PC-9 (cell line): ENCODE results near the gene CTSD. TPM values are rescaled to one million over a fixed set of nuclear protein-coding genes. Genes with fewer than 3 reads are reported as not detected.

Experiments used
- BruUV-seq: library from RNA; stranded (reverse); fragments of 400-500 nt; replicated peaks from 2 replicates; lab custom pipeline; 2021; lab: Mats Ljungman, UMichigan
- CTCF ChIA-PET: fragments of 300-600 bp; sonication (Branson Sonifier 250); formaldehyde crosslinking; loops from one replicate; lab custom pipeline; 2022; ENCODE audit warnings: antibody characterized with exemption; lab: Charles Lee
- POLR2A ChIA-PET: fragments of 300-600 bp; sonication (Branson Sonifier 250); formaldehyde crosslinking; loops from one replicate; lab custom pipeline; 2022; ENCODE audit warnings: antibody characterized with exemption; ENCODE audit not compliant: unreplicated experiment; lab: Charles Lee
- DNase-seq, 2 experiments: peaks; one replicate each; pipeline versions ENCODE4 v3.0.0 to v3.0.0-alpha.2; 2015 to 2022; ENCODE audit warnings: mixed read lengths in 1 of 2
- H2AFZ ChIP-seq: fragments of 200-600 bp; sonication (generic); 2 replicates; pipeline ENCODE4 v1.8.1; 2017; ENCODE audit warnings: antibody characterized with exemption
- H3F3A ChIP-seq: fragments of 200-600 bp; sonication (generic); 2 replicates; pipeline ENCODE4 v1.8.1; 2017; ENCODE audit warnings: antibody characterized with exemption, mild to moderate bottlenecking, low read depth; ENCODE audit not compliant: insufficient read depth
- H3K27ac ChIP-seq: fragments of 200-600 bp; sonication (generic); 2 replicates; pipeline ENCODE4 v1.6.1; 2016; ENCODE audit warnings: mixed run types
- H3K27me3 ChIP-seq: fragments of 200-600 bp; sonication (generic); 2 replicates; pipeline ENCODE4 v1.6.1; 2016; ENCODE audit warnings: low read depth, mixed run types; ENCODE audit not compliant: insufficient read depth
- H3K36me3 ChIP-seq: fragments of 200-600 bp; sonication (generic); 2 replicates; pipeline ENCODE4 v1.6.1; 2016; ENCODE audit warnings: low read depth, mixed run types
- H3K4me1 ChIP-seq: fragments of 200-600 bp; sonication (generic); replicated peaks from 2 replicates; pipeline ENCODE4 v1.6.1; 2016; ENCODE audit warnings: mixed run types; ENCODE audit not compliant: insufficient read depth
- H3K4me2 ChIP-seq: fragments of 200-600 bp; sonication (generic); 2 replicates; pipeline ENCODE4 v1.6.1; 2017; ENCODE audit warnings: mixed run types
- H3K4me3 ChIP-seq: fragments of 200-600 bp; sonication (generic); 2 replicates; pipeline ENCODE4 v1.6.1; 2016; ENCODE audit warnings: mixed run types
- H3K79me2 ChIP-seq: fragments of 200-600 bp; sonication (generic); 2 replicates; pipeline ENCODE4 v1.6.1; 2017; ENCODE audit warnings: low read depth, mixed run types
- H3K9me2 ChIP-seq: fragments of 200-600 bp; sonication (generic); 2 replicates; pipeline ENCODE4 v1.8.1; 2017; ENCODE audit warnings: mild to moderate bottlenecking; ENCODE audit not compliant: insufficient read depth
- H3K9me3 ChIP-seq: fragments of 200-600 bp; sonication (generic); 2 replicates; pipeline ENCODE4 v1.8.1; 2016; ENCODE audit warnings: low read depth; ENCODE audit not compliant: insufficient read depth
- H4K20me1 ChIP-seq: fragments of 200-600 bp; sonication (generic); 2 replicates; pipeline ENCODE4 v1.8.1; 2017; ENCODE audit not compliant: insufficient read depth
- EZH2 ChIP-seq: fragments of 200-600 bp; sonication (generic); IDR thresholded peaks from 2 replicates; pipeline ENCODE4 v1.8.0; 2017; ENCODE audit warnings: antibody characterized with exemption, low read depth
- intact Hi-C: fragments of 100-400 bp; cut with micrococcal nuclease; formaldehyde crosslinking; loops from one replicate; pipeline ENCODE4 v1.10.0; 2022; ENCODE audit not compliant: unreplicated experiment
- total RNA-seq: library from RNA; stranded (reverse); gene quantifications from 2 replicates; pipeline ENCODE4 v1.2.3, GENCODE V29; 2021
- TF ChIP-seq, protein P1 (sequence below): fragments of 200-600 bp; sonication (generic); conservative IDR thresholded peaks from 2 replicates; pipeline ENCODE4 v1.6.1; 2017; ENCODE audit warnings: mixed run types, antibody characterized with exemption, mild to moderate bottlenecking, moderate library complexity

The CTSD gene
- total RNA-seq, 1 experiment from 2014 or later: 735 TPM

DNA sequence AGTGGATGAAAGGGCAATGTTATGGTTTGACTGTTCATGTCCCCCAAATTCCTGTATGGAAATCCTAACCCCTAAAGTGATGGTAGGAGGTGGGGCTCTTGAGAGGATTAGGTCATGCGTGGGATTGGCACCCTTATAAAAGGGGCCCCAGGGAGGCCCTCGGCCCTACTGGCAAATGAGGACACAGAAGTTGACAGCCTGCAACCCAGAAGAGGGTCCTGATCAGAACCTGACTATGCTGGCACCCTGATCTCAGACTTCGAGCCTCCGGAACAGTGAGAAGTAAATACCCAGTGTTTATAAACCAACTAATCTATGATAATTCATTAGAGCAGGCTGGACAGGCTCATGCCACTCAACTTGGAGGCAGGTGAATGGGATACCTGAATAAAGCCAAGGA is 22.0 kb downstream of the CTSD start:
- POLR2A ChIA-PET: no interaction called here
- BruUV-seq: no TSS peak
- Histone ChIP-seq H2AFZ (no peak overlapping the region), H3K27ac (no peak overlapping the region), H3K9me3 (no peaks in the 10 kb centered on the region), H3K4me3 (no peak overlapping the region), H3K4me1 (no peaks in the 10 kb centered on the region), H3K27me3 (no peaks in the 10 kb centered on the region), H3K36me3 (no peaks in the 10 kb centered on the region), H3K4me2 (no peak overlapping the region), H3K9me2 (no peaks in the 10 kb centered on the region), H3F3A (peaks cover 15% of the 10 kb centered on the region), H4K20me1 (no peaks in the 10 kb centered on the region), H3K79me2 (no peaks in the 10 kb centered on the region)
- DNase-seq: no peak
- intact Hi-C loops: no loop called here
- TF ChIP-seq, protein P1, sequence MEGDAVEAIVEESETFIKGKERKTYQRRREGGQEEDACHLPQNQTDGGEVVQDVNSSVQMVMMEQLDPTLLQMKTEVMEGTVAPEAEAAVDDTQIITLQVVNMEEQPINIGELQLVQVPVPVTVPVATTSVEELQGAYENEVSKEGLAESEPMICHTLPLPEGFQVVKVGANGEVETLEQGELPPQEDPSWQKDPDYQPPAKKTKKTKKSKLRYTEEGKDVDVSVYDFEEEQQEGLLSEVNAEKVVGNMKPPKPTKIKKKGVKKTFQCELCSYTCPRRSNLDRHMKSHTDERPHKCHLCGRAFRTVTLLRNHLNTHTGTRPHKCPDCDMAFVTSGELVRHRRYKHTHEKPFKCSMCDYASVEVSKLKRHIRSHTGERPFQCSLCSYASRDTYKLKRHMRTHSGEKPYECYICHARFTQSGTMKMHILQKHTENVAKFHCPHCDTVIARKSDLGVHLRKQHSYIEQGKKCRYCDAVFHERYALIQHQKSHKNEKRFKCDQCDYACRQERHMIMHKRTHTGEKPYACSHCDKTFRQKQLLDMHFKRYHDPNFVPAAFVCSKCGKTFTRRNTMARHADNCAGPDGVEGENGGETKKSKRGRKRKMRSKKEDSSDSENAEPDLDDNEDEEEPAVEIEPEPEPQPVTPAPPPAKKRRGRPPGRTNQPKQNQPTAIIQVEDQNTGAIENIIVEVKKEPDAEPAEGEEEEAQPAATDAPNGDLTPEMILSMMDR: no peak
- no peak for TF ChIP-seq EZH2
- CTCF ChIA-PET: no interaction called here

DNA sequence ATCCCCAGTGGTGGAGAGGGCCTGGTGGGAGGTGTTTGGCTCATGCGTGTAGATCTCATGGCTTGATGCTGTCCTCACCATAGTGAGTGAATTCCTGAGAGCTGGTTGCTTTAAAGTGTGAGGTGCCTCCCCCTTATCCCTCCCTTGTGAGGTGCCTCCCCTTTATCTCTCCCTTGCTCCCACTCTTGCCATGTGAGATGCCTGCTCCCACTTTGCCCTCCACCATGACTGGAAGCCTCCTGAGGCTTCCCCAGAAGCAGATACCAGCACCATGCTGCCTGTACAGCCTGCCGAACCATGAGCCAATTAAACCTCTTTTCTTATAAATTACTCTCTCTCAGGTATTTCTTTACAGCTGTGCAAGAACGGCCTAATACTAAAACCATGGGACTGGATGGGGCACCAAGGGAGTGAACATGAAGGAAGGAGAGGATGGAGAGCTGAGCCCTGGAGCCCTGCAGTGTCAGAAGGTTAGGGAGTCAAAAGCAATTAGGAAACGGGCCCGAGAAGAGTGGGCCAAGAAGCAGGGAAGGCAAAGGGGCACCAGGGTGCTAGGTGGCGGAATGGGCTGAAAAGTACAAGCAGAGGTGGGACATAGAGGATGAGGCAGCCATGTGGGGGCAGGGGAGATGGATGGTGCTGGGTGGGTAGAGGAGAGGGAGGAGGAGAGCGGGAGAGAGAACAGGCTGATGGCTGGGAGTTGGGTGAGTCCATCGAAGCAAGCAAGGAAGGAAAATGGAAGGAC is 22.8 kb downstream of the CTSD start:
- no peak for TF ChIP-seq EZH2
- TF ChIP-seq, protein P1: no peak
- H3K4me3 ChIP-seq: no peak overlapping the region
- no TSS peak for BruUV-seq
- POLR2A ChIA-PET: no interaction called here
- H3K9me2 ChIP-seq: no peaks in the 10 kb centered on the region
- no peaks in the 10 kb centered on the region for H4K20me1 ChIP-seq
- H3K36me3 ChIP-seq: no peaks in the 10 kb centered on the region
- CTCF ChIA-PET: no interaction called here
- H3K79me2 ChIP-seq: no peaks in the 10 kb centered on the region
- H3F3A ChIP-seq: peaks cover 7% of the 10 kb centered on the region; the same call in 1 of the 2 replicates
- DNase-seq: no peak
- H3K27me3 ChIP-seq: no peaks in the 10 kb centered on the region
- intact Hi-C loops: no loop called here
- no peaks in the 10 kb centered on the region for H3K9me3 ChIP-seq
- no peak overlapping the region for H2AFZ ChIP-seq
- no peaks in the 10 kb centered on the region for H3K4me1 ChIP-seq
- H3K27ac ChIP-seq: no peak overlapping the region
- H3K4me2 ChIP-seq: no peak overlapping the region

DNA sequence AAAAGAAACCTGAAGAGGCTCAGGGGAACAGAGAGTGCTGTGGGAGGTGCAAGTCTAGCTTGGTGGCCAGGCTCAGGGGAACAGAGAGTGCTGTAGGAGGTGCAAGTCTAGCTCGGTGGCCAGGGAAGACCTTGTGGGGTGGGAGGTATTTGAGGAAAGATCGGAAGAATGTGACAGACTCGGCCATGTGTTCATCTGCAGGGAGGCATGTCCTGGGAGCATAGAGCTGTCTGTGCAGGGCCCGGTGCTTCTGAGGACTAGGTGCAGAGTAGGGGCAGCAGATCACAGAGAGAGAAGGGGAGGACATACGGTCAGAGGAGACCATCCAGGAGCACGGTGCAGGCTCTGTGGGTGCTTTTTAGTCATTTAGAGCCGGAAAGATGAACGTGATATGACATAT is 24.2 kb downstream of the CTSD start:
- no peak for DNase-seq
- no peak overlapping the region for H3K27ac ChIP-seq
- H3K4me2 ChIP-seq: no peak overlapping the region
- no peak overlapping the region for H3K4me3 ChIP-seq
- ChIA-PET CTCF (interaction anchor here (0.6 kb wide), 1 partner anchor 86 kb away, joined by 4 read pairs; no protein-coding TSS in a partner anchor), POLR2A (no interaction called here)
- no peaks in the 10 kb centered on the region for H3F3A ChIP-seq
- no peak overlapping the region for H2AFZ ChIP-seq
- H3K27me3 ChIP-seq: peaks cover 10% of the 10 kb centered on the region; the same call in 1 of the 2 replicates
- H3K36me3 ChIP-seq: no peaks in the 10 kb centered on the region
- no TSS peak for BruUV-seq
- TF ChIP-seq, protein P1: no peak
- no peak for TF ChIP-seq EZH2
- H3K79me2 ChIP-seq: no peaks in the 10 kb centered on the region
- no peaks in the 10 kb centered on the region for H3K9me2 ChIP-seq
- H3K4me1 ChIP-seq: no peaks in the 10 kb centered on the region
- H4K20me1 ChIP-seq: no peaks in the 10 kb centered on the region
- intact Hi-C loops: no loop called here
- H3K9me3 ChIP-seq: no peaks in the 10 kb centered on the region
